Endothelial cell of umbilical vein (primary cell): ENCODE measurements around the gene RAB3GAP2. TPM values are rescaled to one million over a fixed set of nuclear protein-coding genes. Genes with fewer than 3 reads are reported as not detected.

ENCODE experiments used
- BruUV-seq: library from RNA; stranded (reverse); fragments of 400-500 nt; replicated peaks from 2 replicates; lab custom pipeline; 2021; lab: Mats Ljungman, UMichigan
- CTCF ChIA-PET: fragments of 300-600, 350-600 bp; sonication (Branson Sonifier 250); formaldehyde crosslinking; loops from one replicate; lab custom pipeline; 2021; ENCODE audit warnings: antibody characterized with exemption, inconsistent platforms; lab: Charles Lee
- POLR2A ChIA-PET: fragments of 300-600, 350-600 bp; sonication (Branson Sonifier 250); formaldehyde crosslinking; loops from one replicate; lab custom pipeline; 2021; ENCODE audit warnings: antibody characterized with exemption, inconsistent platforms; lab: Charles Lee
- DNase-seq: peaks from one replicate; pipeline ENCODE4 v3.0.0-alpha.2; 2011; ENCODE audit warnings: low read depth, low spot score
- FAIRE-seq: peaks from 2 replicates; lab custom pipeline; 2011; peaks lifted over from hg19 to GRCh38; lab: Jason Lieb, UNC
- H2AFZ ChIP-seq: 2 replicates; pipeline ENCODE4 v1.6.0; 2012; ENCODE audit warnings: low read depth, low read length, control low read depth, inconsistent platforms
- H3K27ac ChIP-seq: 2 replicates; pipeline ENCODE4 v1.5.1; 2011; ENCODE audit warnings: low read depth, mild to moderate bottlenecking, control low read depth, low read length, moderate library complexity; ENCODE audit not compliant: insufficient read depth
- H3K27me3 ChIP-seq, 2 experiments: 2 replicates each; pipeline versions ENCODE4 v1.6.0 to v1.6.1; 2011; ENCODE audit warnings: low read length in 2 of 2, mixed read lengths in 1 of 2; ENCODE audit not compliant: control insufficient read depth in 2 of 2, insufficient read depth in 2 of 2
- H3K36me3 ChIP-seq, 2 experiments: 2 replicates in 1 of 2; 3 replicates in 1 of 2; pipeline ENCODE4 v1.5.1; 2011; ENCODE audit warnings: low read length in 2 of 2, mild to moderate bottlenecking in 1 of 2, moderate library complexity in 1 of 2; ENCODE audit not compliant: control insufficient read depth in 2 of 2, insufficient read depth in 2 of 2; ENCODE audit errors: extremely low read depth in 1 of 2
- H3K4me1 ChIP-seq: 3 replicates; pipeline ENCODE4 v1.5.1; 2011; ENCODE audit warnings: mild to moderate bottlenecking, low read length; ENCODE audit not compliant: control insufficient read depth, insufficient read depth; ENCODE audit errors: extremely low read depth
- H3K4me2 ChIP-seq: 2 replicates; pipeline ENCODE4 v1.6.1; 2011; ENCODE audit warnings: low read length, control low read depth, mixed read lengths; ENCODE audit not compliant: insufficient read depth
- H3K4me3 ChIP-seq, 3 experiments: fragments of 200-600 bp in 1 of 3; sonication (generic), shearing (Covaris generic) in 1 of 3; replicated peaks in 1 of 3; 2 replicates each; pipeline ENCODE4 v1.5.1; 2011 to 2016; ENCODE audit warnings: control low read depth in 3 of 3, low read length in 3 of 3, mild to moderate bottlenecking in 2 of 3, inconsistent platforms in 1 of 3, low read depth in 1 of 3, moderate library complexity in 1 of 3; ENCODE audit not compliant: insufficient read depth in 1 of 3
- H3K79me2 ChIP-seq: 2 replicates; pipeline ENCODE4 v1.6.0; 2012; ENCODE audit warnings: low read length, inconsistent platforms; ENCODE audit not compliant: control insufficient read depth, insufficient read depth
- H3K9ac ChIP-seq: replicated peaks from 2 replicates; pipeline ENCODE3; 2011; ENCODE audit warnings: low read length, control low read depth; ENCODE audit not compliant: insufficient read depth; ENCODE audit errors: extremely low read depth
- H3K9me1 ChIP-seq: replicated peaks from 3 replicates; pipeline ENCODE4 v1.6.0; 2011; ENCODE audit warnings: mild to moderate bottlenecking, low read length; ENCODE audit not compliant: control insufficient read depth, insufficient read depth; ENCODE audit errors: extremely low read depth
- H3K9me3 ChIP-seq: replicated peaks from 2 replicates; pipeline ENCODE4 v1.5.1; 2012; ENCODE audit warnings: low read length, inconsistent platforms; ENCODE audit not compliant: control insufficient read depth, insufficient read depth
- H4K20me1 ChIP-seq: replicated peaks from 2 replicates; pipeline ENCODE3; 2011; ENCODE audit warnings: mild to moderate bottlenecking, low read length; ENCODE audit not compliant: control insufficient read depth, insufficient read depth; ENCODE audit errors: extremely low read depth
- CTCF ChIP-seq, 2 donors: IDR thresholded peaks; 1 replicate in 1 of 2; 2 replicates in 1 of 2; pipeline ENCODE4 v1.5.1; 2011; ENCODE audit warnings: low read length in 2 of 2, mild to moderate bottlenecking in 2 of 2, moderate library complexity in 2 of 2, control low read depth in 1 of 2, inconsistent platforms in 1 of 2, low read depth in 1 of 2; ENCODE audit not compliant: insufficient read depth in 1 of 2; ENCODE audit errors: extremely low read depth in 1 of 2
- EZH2 ChIP-seq: IDR thresholded peaks from 2 replicates; pipeline ENCODE4 v1.6.1; 2012; ENCODE audit warnings: borderline replicate concordance, low read depth, mild to moderate bottlenecking, moderate library complexity, low read length, inconsistent platforms; ENCODE audit not compliant: severe bottlenecking
- FOS ChIP-seq: IDR thresholded peaks from 2 replicates; pipeline ENCODE4 v1.6.1; 2011; ENCODE audit warnings: mild to moderate bottlenecking, low read length, moderate library complexity, borderline replicate concordance; ENCODE audit not compliant: insufficient read depth
- GATA2 ChIP-seq: IDR thresholded peaks from 2 replicates; pipeline ENCODE4 v1.7.0; 2011; ENCODE audit warnings: low read depth, mild to moderate bottlenecking, moderate library complexity, mixed read lengths, low read length; ENCODE audit not compliant: insufficient read length, insufficient read depth
- JUN ChIP-seq: IDR thresholded peaks from 2 replicates; pipeline ENCODE4 v1.6.1; 2011; ENCODE audit warnings: borderline replicate concordance, low read depth; ENCODE audit not compliant: insufficient read length, insufficient read depth
- MAX ChIP-seq: IDR thresholded peaks from 2 replicates; pipeline ENCODE4 v1.6.1; 2011; ENCODE audit not compliant: insufficient read depth, insufficient read length
- MYC ChIP-seq: IDR thresholded peaks from one replicate; pipeline ENCODE4 v1.6.1; 2011; ENCODE audit warnings: mild to moderate bottlenecking, low read depth, low read length
- POLR2A ChIP-seq: IDR thresholded peaks from 2 replicates; pipeline ENCODE4 v1.6.1; 2012; ENCODE audit warnings: low read depth, mild to moderate bottlenecking, control low read depth, low read length
- POLR2AphosphoS5 ChIP-seq: IDR thresholded peaks from 2 replicates; pipeline ENCODE4 v1.6.1; 2012; ENCODE audit warnings: low read depth, mild to moderate bottlenecking, control low read depth, low read length, moderate library complexity; ENCODE audit not compliant: insufficient read depth
- dilution Hi-C: fragments of 300-500 bp; cut with MboI; formaldehyde crosslinking; loops from one replicate; pipeline ENCODE4 v1.15.0; 2019; ENCODE audit warnings: low sequenced_read_pairs; ENCODE audit not compliant: extremely low pct_ligation_motif_present
- intact Hi-C: fragments of 100-400 bp; cut with micrococcal nuclease; formaldehyde crosslinking; loops from one replicate; pipeline ENCODE4 v1.10.0; 2022
- polyA plus RNA-seq, 4 experiments: library from polyadenylated mRNA; depleted of rRNA in 3 of 4; stranded (reverse) in 3 of 4; unstranded in 1 of 4; fragments of >200 nt; gene quantifications; 2 replicates each; pipeline versions ENCODE4 v1.2.1 to v1.2.3, GENCODE V29; 2011 to 2012; ENCODE audit warnings: missing spikeins in 1 of 4
- total RNA-seq: library from RNA; stranded (reverse); gene quantifications from 2 replicates; pipeline ENCODE4 v1.2.3, GENCODE V29; 2021

The RAB3GAP2 gene
- total and polyA plus RNA-seq, 2 donors (not counting 3 experiments of a cell fraction or from before 2014, with no cell fraction given) = 11.1 to 37.4 TPM

- H3K4me1 ChIP-seq = no peaks in the 10 kb centered on the region
- TF ChIP-seq FOS = no peak
- TF ChIP-seq POLR2AphosphoS5 = no peak
- no peak for TF ChIP-seq CTCF (IDR thresholded peaks at IDR 0.05; ENCODE audit: extremely low read depth in 1 of 2, insufficient read depth in 1 of 2, low read depth in 1 of 2, low read length in 2 of 2)
- TF ChIP-seq MAX = no peak
- no peak for TF ChIP-seq POLR2A
- TF ChIP-seq MYC = no peak
- TF ChIP-seq EZH2 = no peak
- TF ChIP-seq JUN = no peak
- TF ChIP-seq GATA2 = no peak
- H3K4me3 ChIP-seq = no peak overlapping the region
- dilution Hi-C loops = no loop called here
- BruUV-seq = no TSS peak
- no peaks in the 10 kb centered on the region for H3K9me3 ChIP-seq
- H4K20me1 ChIP-seq = no peaks in the 10 kb centered on the region
- no peaks in the 10 kb centered on the region for H3K36me3 ChIP-seq
- peaks cover 0 to 2% of the 10 kb centered on the region in 2 experiments for H3K27me3 ChIP-seq
- H3K27ac ChIP-seq = no peak overlapping the region
- CTCF ChIA-PET = interaction anchor here (1.5 to 2.1 kb wide), 2 partner anchors 15 to 19 kb away, joined by 4 to 5 read pairs; no protein-coding TSS in a partner anchor
- no peaks in the 10 kb centered on the region for H3K9me1 ChIP-seq
- H3K79me2 ChIP-seq = no peaks in the 10 kb centered on the region
- DNase-seq = no peak
- POLR2A ChIA-PET = no interaction called here
- intact Hi-C loops = no loop called here
- FAIRE-seq = no peak
- no peak overlapping the region for H2AFZ ChIP-seq
- no peak overlapping the region for H3K4me2 ChIP-seq
- no peak overlapping the region for H3K9ac ChIP-seq
Observed at GRCh38 chr1:220315070-220315839, 43.0 kb upstream of the RAB3GAP2 start.
